Measurements from ENCODE around the gene HTT-AS. TPM values are rescaled to one million over a fixed set of nuclear protein-coding genes. Genes with fewer than 3 reads are reported as not detected.

HTT-AS gene
- total RNA-seq, 4 donors from 2014 or later: not detected

- peaks cover 0 to 7% (median 7%) of the 10 kb centered on the region in 3 donors for H3K9me3 ChIP-seq
- no peak for DNase-seq
- intact Hi-C loops (cut with DNase I): no loop called here
- no peaks in the 10 kb centered on the region for H3K36me3 ChIP-seq
- no peaks in the 10 kb centered on the region for H3K4me1 ChIP-seq
- no peak for TF ChIP-seq POLR2A (IDR thresholded peaks at IDR 0.05)
- no peak for TF ChIP-seq CTCF (IDR thresholded peaks at IDR 0.05)
- no peaks in the 10 kb centered on the region for H3K27me3 ChIP-seq
- H3K27ac ChIP-seq: no peak overlapping the region
- no peak overlapping the region for H3K4me3 ChIP-seq
- WGBS, 2 donors: 74 to 77% methylated on average over 6 of the region's 6 CpGs
Observed at GRCh38 chr4:3021127-3021526, 53.2 kb downstream of the HTT-AS start.

GRCh38 chr4:3019145-3019846 lies 55.0 kb downstream of the HTT-AS start:
- Histone ChIP-seq H3K9me3 (peaks cover 0 to 7% (median 7%) of the 10 kb centered on the region in 3 donors), H3K4me3 (no peak overlapping the region), H3K27ac (no peak overlapping the region), H3K36me3 (no peaks in the 10 kb centered on the region), H3K27me3 (no peaks in the 10 kb centered on the region), H3K4me1 (no peaks in the 10 kb centered on the region)
- DNase-seq: no peak
- TF ChIP-seq CTCF (IDR thresholded peaks at IDR 0.05): no peak
- intact Hi-C loops (cut with DNase I): no loop called here
- WGBS, 2 donors: 77 to 87% methylated on average over 11 to 13 of the region's 13 CpGs

GRCh38 chr4:3017504-3017903 lies 56.8 kb downstream of the HTT-AS start:
- intact Hi-C loops (cut with DNase I): no loop called here
- WGBS, 2 donors: 74 to 77% methylated on average over 4 of the region's 4 CpGs

GRCh38 chr4:3016961-3017360 lies 57.4 kb downstream of the HTT-AS start:
- intact Hi-C loops (cut with DNase I): no loop called here
- H3K36me3 ChIP-seq: no peaks in the 10 kb centered on the region
- no peaks in the 10 kb centered on the region for H3K9me3 ChIP-seq

More at GRCh38 chr4:3017504-3017903, 56.8 kb downstream of the HTT-AS start:
- Histone ChIP-seq H3K36me3 (no peaks in the 10 kb centered on the region), H3K4me1 (no peaks in the 10 kb centered on the region), H3K9me3 (no peaks in the 10 kb centered on the region), H3K27ac (no peak overlapping the region), H3K4me3 (no peak overlapping the region), H3K27me3 (no peaks in the 10 kb centered on the region)
- no peak for TF ChIP-seq CTCF (IDR thresholded peaks at IDR 0.05)
- no peak for TF ChIP-seq POLR2A (IDR thresholded peaks at IDR 0.05)
- DNase-seq: no peak

More at GRCh38 chr4:3016961-3017360, 57.4 kb downstream of the HTT-AS start:
- Histone ChIP-seq H3K4me3 (no peak overlapping the region), H3K27me3 (no peaks in the 10 kb centered on the region), H3K4me1 (no peaks in the 10 kb centered on the region), H3K27ac (no peak overlapping the region)
- 81 to 85% methylated on average over 3 to 4 of the region's 4 CpGs for WGBS, 2 donors
- TF ChIP-seq POLR2A (IDR thresholded peaks at IDR 0.05) (no peak), CTCF (IDR thresholded peaks at IDR 0.05) (no peak)
- no peak for DNase-seq

All from esophagus squamous epithelium (tissue), 5 donors.